SK-N-SH treated with all-trans-retinoic acid at 6 μM for 48 hours (cell line): ENCODE measurements around the gene OR2B6.

Experiments
- ISL1 ChIP-seq: fragments of 250-450 bp; sonication (Bioruptor Pico); IDR thresholded peaks from 2 replicates; pipeline ENCODE4 v2.1.2; 2022; ENCODE audit warnings: mild to moderate bottlenecking, moderate library complexity
- PPARA ChIP-seq: fragments of 250-450 bp; sonication (Bioruptor Pico); IDR thresholded peaks from 2 replicates; pipeline ENCODE4 v1.5.0; 2020; ENCODE audit warnings: mild to moderate bottlenecking, borderline replicate concordance
- ZFP30 ChIP-seq: fragments of 450-650 bp; formaldehyde crosslinking; IDR thresholded peaks from 2 replicates; pipeline ENCODE4 v1.5.0; 2022; ENCODE audit warnings: mild to moderate bottlenecking, moderate library complexity
- ZNF565 ChIP-seq: fragments of 450-650 bp; formaldehyde crosslinking; conservative IDR thresholded peaks from 2 replicates; pipeline ENCODE4 v1.5.0; 2020; ENCODE audit warnings: low read depth, mild to moderate bottlenecking, moderate library complexity
- ZNF70 ChIP-seq: fragments of 450-650 bp; formaldehyde crosslinking; IDR thresholded peaks from 2 replicates; pipeline ENCODE4 v1.5.0; 2020; ENCODE audit warnings: mild to moderate bottlenecking, moderate library complexity
- ZNF8 ChIP-seq: fragments of 450-650 bp; formaldehyde crosslinking; IDR thresholded peaks from 2 replicates; pipeline ENCODE4 v1.5.0; 2020; ENCODE audit warnings: mild to moderate bottlenecking, moderate library complexity
- TF ChIP-seq, protein P1 (sequence below): fragments of 250-450 bp; sonication (Bioruptor Pico); IDR thresholded peaks from 2 replicates; pipeline ENCODE4 v1.8.0; 2021; ENCODE audit warnings: low read depth, mild to moderate bottlenecking, moderate library complexity, borderline replicate concordance
- TF ChIP-seq, protein P2 (sequence below): fragments of 250-450 bp; sonication (Bioruptor Pico); IDR thresholded peaks from 2 replicates; pipeline ENCODE4 v1.5.1; 2021; ENCODE audit warnings: mild to moderate bottlenecking, moderate library complexity

GRCh38 chr6:27986928-27987725, 30.1 kb downstream of the OR2B6 start:
- TF ChIP-seq PPARA (CRISPR knock-in tag) (no peak), ISL1 (CRISPR knock-in tag) (no peak), ZNF70 (CRISPR knock-in tag) (no peak), ZNF8 (CRISPR knock-in tag) (no peak), ZFP30 (no peak), ZNF565 (CRISPR knock-in tag) (no peak)
- TF ChIP-seq, protein P1, sequence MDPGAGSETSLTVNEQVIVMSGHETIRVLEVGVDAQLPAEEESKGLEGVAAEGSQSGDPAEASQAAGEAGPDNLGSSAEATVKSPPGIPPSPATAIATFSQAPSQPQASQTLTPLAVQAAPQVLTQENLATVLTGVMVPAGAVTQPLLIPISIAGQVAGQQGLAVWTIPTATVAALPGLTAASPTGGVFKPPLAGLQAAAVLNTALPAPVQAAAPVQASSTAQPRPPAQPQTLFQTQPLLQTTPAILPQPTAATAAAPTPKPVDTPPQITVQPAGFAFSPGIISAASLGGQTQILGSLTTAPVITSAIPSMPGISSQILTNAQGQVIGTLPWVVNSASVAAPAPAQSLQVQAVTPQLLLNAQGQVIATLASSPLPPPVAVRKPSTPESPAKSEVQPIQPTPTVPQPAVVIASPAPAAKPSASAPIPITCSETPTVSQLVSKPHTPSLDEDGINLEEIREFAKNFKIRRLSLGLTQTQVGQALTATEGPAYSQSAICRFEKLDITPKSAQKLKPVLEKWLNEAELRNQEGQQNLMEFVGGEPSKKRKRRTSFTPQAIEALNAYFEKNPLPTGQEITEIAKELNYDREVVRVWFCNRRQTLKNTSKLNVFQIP, result no peak
- TF ChIP-seq, protein P2, sequence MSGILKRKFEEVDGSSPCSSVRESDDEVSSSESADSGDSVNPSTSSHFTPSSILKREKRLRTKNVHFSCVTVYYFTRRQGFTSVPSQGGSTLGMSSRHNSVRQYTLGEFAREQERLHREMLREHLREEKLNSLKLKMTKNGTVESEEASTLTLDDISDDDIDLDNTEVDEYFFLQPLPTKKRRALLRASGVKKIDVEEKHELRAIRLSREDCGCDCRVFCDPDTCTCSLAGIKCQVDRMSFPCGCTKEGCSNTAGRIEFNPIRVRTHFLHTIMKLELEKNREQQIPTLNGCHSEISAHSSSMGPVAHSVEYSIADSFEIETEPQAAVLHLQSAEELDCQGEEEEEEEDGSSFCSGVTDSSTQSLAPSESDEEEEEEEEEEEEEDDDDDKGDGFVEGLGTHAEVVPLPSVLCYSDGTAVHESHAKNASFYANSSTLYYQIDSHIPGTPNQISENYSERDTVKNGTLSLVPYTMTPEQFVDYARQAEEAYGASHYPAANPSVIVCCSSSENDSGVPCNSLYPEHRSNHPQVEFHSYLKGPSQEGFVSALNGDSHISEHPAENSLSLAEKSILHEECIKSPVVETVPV (CRISPR knock-in tag), result no peak
